Activated CD8-positive, alpha-beta memory T cell treated with anti-CD3 and anti-CD28 coated beads, Interleukin-2, amount 50 U/mL, for 24 hours (primary cell): ENCODE data around the gene SPAG16.
"Not testable (repeated sequence)": the region's sequence is repeated elsewhere in the genome, so short reads cannot be mapped to it uniquely, and the experiment has no call there.

Source experiments
- DNase-seq: peaks from one replicate; pipeline ENCODE4 v3.0.0-alpha.2; 2020; ENCODE audit errors: extremely low read depth

SPAG16 gene

GRCh38 chr2:213545481-213545880 is 261.2 kb downstream of the SPAG16 start:
- DNase-seq = no peak

GRCh38 chr2:213545964-213546475 is 261.8 kb downstream of the SPAG16 start:
- DNase-seq = no peak

GRCh38 chr2:213551526-213551925 is 267.3 kb downstream of the SPAG16 start:
- DNase-seq = no peak

- DNase-seq = no peak
Observed at GRCh38 chr2:213559053-213559452, 274.8 kb downstream of the SPAG16 start.

- DNase-seq = no peak
Observed at GRCh38 chr2:213561759-213562158, 277.5 kb downstream of the SPAG16 start.

GRCh38 chr2:213562539-213563180 is 278.4 kb downstream of the SPAG16 start:
- no peak for DNase-seq

GRCh38 chr2:213566846-213567245 is 282.6 kb downstream of the SPAG16 start:
- DNase-seq = no peak

GRCh38 chr2:213609570-213610170 is 325.4 kb downstream of the SPAG16 start:
- DNase-seq = no peak

GRCh38 chr2:213627054-213627710 is 342.9 kb downstream of the SPAG16 start:
- no peak for DNase-seq

GRCh38 chr2:213627835-213628460 is 343.7 kb downstream of the SPAG16 start:
- DNase-seq = no peak

- DNase-seq = no peak
Observed at GRCh38 chr2:213640738-213641425, 356.6 kb downstream of the SPAG16 start.

GRCh38 chr2:213644926-213645325 is 360.7 kb downstream of the SPAG16 start:
- no peak for DNase-seq

GRCh38 chr2:213649176-213649575 is 364.9 kb downstream of the SPAG16 start:
- DNase-seq = no peak

GRCh38 chr2:213664817-213665216 is 380.6 kb downstream of the SPAG16 start:
- DNase-seq = no peak

GRCh38 chr2:213669657-213670056 is 385.4 kb downstream of the SPAG16 start:
- DNase-seq = no peak

GRCh38 chr2:213678437-213679218 is 394.4 kb downstream of the SPAG16 start:
- DNase-seq = no peak

- no peak for DNase-seq
Observed at GRCh38 chr2:213679894-213680293, 395.6 kb downstream of the SPAG16 start.

GRCh38 chr2:213682276-213682675 is 398.0 kb downstream of the SPAG16 start:
- no peak for DNase-seq

- no peak for DNase-seq
Observed at GRCh38 chr2:213688133-213688532, 403.9 kb downstream of the SPAG16 start.

GRCh38 chr2:213688825-213689224 is 404.6 kb downstream of the SPAG16 start:
- DNase-seq = not testable (repeated sequence)

- DNase-seq = no peak
Observed at GRCh38 chr2:213689585-213689984, 405.3 kb downstream of the SPAG16 start.
